Mesendoderm (in vitro differentiated cells): ENCODE data around the gene PLXNA3.

Experiments used
- DNase-seq: peaks from one replicate; pipeline ENCODE4 v3.0.0; 2013
- H2AK5ac ChIP-seq: 2 replicates; pipeline ENCODE4 v1.6.1; 2013; ENCODE audit warnings: low read length, inconsistent platforms
- H2BK120ac ChIP-seq: 2 replicates; pipeline ENCODE4 v1.6.1; 2013; ENCODE audit warnings: low read depth, mild to moderate bottlenecking, low read length, moderate library complexity, mixed read lengths
- H2BK15ac ChIP-seq: replicated peaks from 2 replicates; pipeline ENCODE4 v1.6.1; 2013; ENCODE audit warnings: low read depth, mild to moderate bottlenecking, moderate library complexity
- H2BK5ac ChIP-seq: 2 replicates; pipeline ENCODE4 v1.6.1; 2013; ENCODE audit warnings: low read length, inconsistent platforms
- H3K18ac ChIP-seq: 2 replicates; pipeline ENCODE4 v1.6.1; 2013; ENCODE audit warnings: mild to moderate bottlenecking, low read length, mixed read lengths
- H3K23ac ChIP-seq: one replicate; pipeline ENCODE4 v1.6.1; 2013; ENCODE audit warnings: low read length
- H3K27ac ChIP-seq: 2 replicates; pipeline ENCODE4 v1.5.1; 2013; ENCODE audit warnings: low read depth, mild to moderate bottlenecking, inconsistent platforms, low read length, moderate library complexity
- H3K27me3 ChIP-seq: 2 replicates; pipeline ENCODE4 v1.6.1; 2013; ENCODE audit warnings: low read length, control low read depth, mild to moderate bottlenecking, inconsistent platforms; ENCODE audit not compliant: insufficient read depth, poor library complexity
- H3K36me3 ChIP-seq: 2 replicates; pipeline ENCODE4 v1.6.1; 2013; ENCODE audit warnings: low read length, inconsistent platforms; ENCODE audit not compliant: control insufficient read depth, insufficient read depth
- H3K4ac ChIP-seq: one replicate; pipeline ENCODE4 v1.6.1; 2013; ENCODE audit warnings: low read depth, mild to moderate bottlenecking, low read length, moderate library complexity
- H3K4me1 ChIP-seq: 2 replicates; pipeline ENCODE4 v1.6.1; 2013; ENCODE audit warnings: low read depth, low read length, inconsistent platforms; ENCODE audit not compliant: control insufficient read depth
- H3K4me2 ChIP-seq: 2 replicates; pipeline ENCODE4 v1.6.1; 2013; ENCODE audit warnings: low read length
- H3K4me3 ChIP-seq: 2 replicates; pipeline ENCODE4 v1.5.1; 2013; ENCODE audit warnings: mild to moderate bottlenecking, low read length
- H3K56ac ChIP-seq: one replicate; pipeline ENCODE4 v1.6.1; 2013; ENCODE audit warnings: low read length
- H3K79me1 ChIP-seq: 2 replicates; pipeline ENCODE4 v1.6.1; 2013; ENCODE audit warnings: low read length, inconsistent platforms
- H3K79me2 ChIP-seq: 2 replicates; pipeline ENCODE4 v1.6.1; 2013; ENCODE audit warnings: mild to moderate bottlenecking, low read length; ENCODE audit not compliant: control insufficient read depth, insufficient read depth
- H3K9ac ChIP-seq: 2 replicates; pipeline ENCODE4 v1.6.1; 2013; ENCODE audit warnings: low read length, inconsistent platforms
- H4K5ac ChIP-seq: one replicate; pipeline ENCODE4 v1.6.1; 2013; ENCODE audit warnings: low read length
- H4K8ac ChIP-seq: one replicate; pipeline ENCODE4 v1.6.1; 2013; ENCODE audit warnings: low read depth, mild to moderate bottlenecking, control low read depth, low read length, moderate library complexity
- WGBS: extraction: QIAGEN DNeasy Blood & Tissue Kit; methylation state at CpG from one replicate; pipeline ENCODE4 v1.1.7; 2013; ENCODE audit warnings: low lambda C conversion rate, missing lambda C conversion rate; ENCODE audit not compliant: insufficient coverage; ENCODE audit errors: extremely low coverage; 5-methylcytosine and 5-hydroxymethylcytosine counted together

The PLXNA3 gene

DNA sequence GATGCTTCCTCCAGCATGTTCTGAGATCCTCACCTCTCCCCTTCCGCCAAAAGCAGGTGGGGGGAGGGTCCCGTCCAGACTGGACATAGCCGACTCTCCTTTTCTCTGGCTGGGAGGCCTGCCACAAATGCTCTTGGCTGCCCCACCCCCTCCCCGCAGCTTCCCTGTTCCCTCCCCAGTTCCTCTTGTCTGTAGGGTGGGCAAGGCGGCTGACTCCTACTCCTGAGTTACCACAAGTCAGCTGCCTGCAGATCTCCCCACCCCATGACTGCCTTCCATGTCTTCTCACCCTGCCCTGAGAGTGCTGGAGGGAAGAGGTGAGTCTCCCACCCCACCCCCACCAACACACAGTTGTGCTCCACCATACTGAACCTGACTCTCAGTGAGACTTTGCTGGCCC lies 26.7 kb upstream of the PLXNA3 start:
- WGBS, result no CpG with 5 or more reads among the region's 5 CpGs
- Histone ChIP-seq H3K27me3 (no peaks in the 10 kb centered on the region), H3K27ac (no peak overlapping the region), H3K4me2 (no peak overlapping the region), H4K5ac (no peak overlapping the region), H2BK15ac (no peak overlapping the region), H3K9ac (no peak overlapping the region), H3K23ac (no peak overlapping the region), H2AK5ac (no peak overlapping the region), H3K36me3 (no peaks in the 10 kb centered on the region), H3K18ac (no peak overlapping the region), H3K4ac (no peak overlapping the region), H3K4me1 (no peaks in the 10 kb centered on the region), H3K56ac (no peak overlapping the region), H4K8ac (no peak overlapping the region), H3K79me1 (no peaks in the 10 kb centered on the region), H3K79me2 (no peaks in the 10 kb centered on the region), H2BK5ac (no peak overlapping the region), H3K4me3 (no peak overlapping the region), H2BK120ac (no peak overlapping the region)
- DNase-seq, result no peak

DNA sequence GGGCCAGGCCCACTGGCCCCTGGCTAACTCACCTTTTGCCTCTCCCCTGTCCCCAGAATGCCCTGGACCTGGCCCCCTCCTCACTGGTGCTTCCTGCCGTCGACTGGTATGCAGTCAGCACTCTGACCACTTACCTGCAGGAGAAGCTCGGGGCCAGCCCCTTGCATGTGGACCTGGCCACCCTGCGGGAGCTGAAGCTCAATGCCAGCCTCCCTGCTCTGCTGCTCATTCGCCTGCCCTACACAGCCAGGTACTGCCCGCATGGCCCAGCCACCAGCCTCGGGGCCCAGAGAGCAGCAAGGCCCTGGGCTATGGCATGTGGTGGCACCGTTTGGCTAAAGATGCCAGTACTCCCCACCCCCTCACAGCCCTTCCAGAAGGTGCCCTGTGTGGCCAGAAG lies 25.9 kb upstream of the PLXNA3 start:
- no peak overlapping the region for H4K8ac ChIP-seq
- no peak for DNase-seq
- no peaks in the 10 kb centered on the region for H3K36me3 ChIP-seq
- H3K56ac ChIP-seq, result no peak overlapping the region
- H3K4ac ChIP-seq, result no peak overlapping the region
- WGBS, result no CpG with 5 or more reads among the region's 8 CpGs
- no peak overlapping the region for H2BK5ac ChIP-seq
- H3K4me2 ChIP-seq, result no peak overlapping the region
- no peak overlapping the region for H3K27ac ChIP-seq
- no peak overlapping the region for H2AK5ac ChIP-seq
- H4K5ac ChIP-seq, result no peak overlapping the region
- no peak overlapping the region for H2BK15ac ChIP-seq
- H3K18ac ChIP-seq, result no peak overlapping the region
- no peaks in the 10 kb centered on the region for H3K27me3 ChIP-seq
- H2BK120ac ChIP-seq, result no peak overlapping the region
- H3K9ac ChIP-seq, result no peak overlapping the region
- H3K4me3 ChIP-seq, result no peak overlapping the region
- H3K4me1 ChIP-seq, result no peaks in the 10 kb centered on the region
- H3K23ac ChIP-seq, result no peak overlapping the region
- H3K79me2 ChIP-seq, result no peaks in the 10 kb centered on the region
- no peaks in the 10 kb centered on the region for H3K79me1 ChIP-seq

- Histone ChIP-seq H3K56ac (no peak overlapping the region), H4K5ac (no peak overlapping the region), H2BK120ac (no peak overlapping the region), H3K27ac (no peak overlapping the region), H3K27me3 (no peaks in the 10 kb centered on the region), H3K23ac (no peak overlapping the region), H3K4ac (no peak overlapping the region), H3K4me2 (no peak overlapping the region), H3K4me3 (no peak overlapping the region), H2BK15ac (no peak overlapping the region), H3K79me2 (peaks cover 11% of the 10 kb centered on the region), H3K36me3 (no peaks in the 10 kb centered on the region), H4K8ac (no peak overlapping the region), H3K9ac (no peak overlapping the region), H3K4me1 (no peaks in the 10 kb centered on the region), H3K79me1 (peaks cover 3% of the 10 kb centered on the region), H2BK5ac (no peak overlapping the region), H2AK5ac (no peak overlapping the region), H3K18ac (no peak overlapping the region)
- no peak for DNase-seq
- WGBS, result no CpG with 5 or more reads among the region's 7 CpGs
Measured at GRCh38 chrX:154433605-154434004, 24.5 kb upstream of the PLXNA3 start.

- no peaks in the 10 kb centered on the region for H3K36me3 ChIP-seq
- no peak for DNase-seq
- H2BK15ac ChIP-seq, result no peak overlapping the region
- H3K4me1 ChIP-seq, result no peaks in the 10 kb centered on the region
- H2BK5ac ChIP-seq, result no peak overlapping the region
- H3K27ac ChIP-seq, result no peak overlapping the region
- H3K79me1 ChIP-seq, result peaks cover 5% of the 10 kb centered on the region
- H2AK5ac ChIP-seq, result no peak overlapping the region
- no peak overlapping the region for H3K23ac ChIP-seq
- no peak overlapping the region for H3K4me2 ChIP-seq
- no peak overlapping the region for H3K9ac ChIP-seq
- no peak overlapping the region for H4K5ac ChIP-seq
- H3K79me2 ChIP-seq, result peaks cover 17% of the 10 kb centered on the region
- no peak overlapping the region for H3K4ac ChIP-seq
- WGBS, result no CpG with 5 or more reads among the region's 7 CpGs
- H2BK120ac ChIP-seq, result no peak overlapping the region
- no peak overlapping the region for H3K18ac ChIP-seq
- no peaks in the 10 kb centered on the region for H3K27me3 ChIP-seq
- H3K56ac ChIP-seq, result no peak overlapping the region
- no peak overlapping the region for H4K8ac ChIP-seq
- no peak overlapping the region for H3K4me3 ChIP-seq
Measured at GRCh38 chrX:154434394-154435168, 23.5 kb upstream of the PLXNA3 start.

GRCh38 chrX:154435171-154435733 lies 22.8 kb upstream of the PLXNA3 start:
- H3K4me3 ChIP-seq, result no peak overlapping the region
- no peak overlapping the region for H3K18ac ChIP-seq
- H2BK5ac ChIP-seq, result no peak overlapping the region
- no peak overlapping the region for H3K4me2 ChIP-seq
- no peak for DNase-seq
- H3K79me2 ChIP-seq, result peaks cover 17% of the 10 kb centered on the region
- H3K36me3 ChIP-seq, result peaks cover 2% of the 10 kb centered on the region
- no peaks in the 10 kb centered on the region for H3K4me1 ChIP-seq
- no peak overlapping the region for H4K8ac ChIP-seq
- no peak overlapping the region for H3K27ac ChIP-seq
- no peak overlapping the region for H3K4ac ChIP-seq
- WGBS, result no CpG with 5 or more reads among the region's 19 CpGs
- H3K27me3 ChIP-seq, result no peaks in the 10 kb centered on the region
- H3K9ac ChIP-seq, result no peak overlapping the region
- H2BK120ac ChIP-seq, result no peak overlapping the region
- peaks cover 5% of the 10 kb centered on the region for H3K79me1 ChIP-seq
- H4K5ac ChIP-seq, result no peak overlapping the region
- H3K23ac ChIP-seq, result no peak overlapping the region
- no peak overlapping the region for H3K56ac ChIP-seq
- no peak overlapping the region for H2AK5ac ChIP-seq
- H2BK15ac ChIP-seq, result no peak overlapping the region
